K562 (cell line): ENCODE data around the gene PPM1M. TPM values are rescaled to one million over a fixed set of nuclear protein-coding genes. Genes with fewer than 3 reads are reported as not detected.
A peak's percentile ranks its signal among the peaks of the same experiment; 100 is the strongest.

Experiments
- ARID1B ChIP-seq: fragments of 450-650 bp; IDR thresholded peaks from 2 replicates; pipeline ENCODE4 v1.6.1; 2016; ENCODE audit warnings: antibody characterized with exemption, mild to moderate bottlenecking, inconsistent platforms
- CBFA2T3 ChIP-seq: fragments of 450-650 bp; IDR thresholded peaks from 2 replicates; pipeline ENCODE4 v1.6.1; 2017
- CLOCK ChIP-seq: fragments of 250-450 bp; sonication (Bioruptor Pico); IDR thresholded peaks from 2 replicates; pipeline ENCODE4 v1.4.0; 2020; ENCODE audit warnings: mild to moderate bottlenecking, moderate library complexity, borderline replicate concordance
- CREM ChIP-seq: IDR thresholded peaks from 2 replicates; pipeline ENCODE4 v1.6.1; 2014; ENCODE audit warnings: antibody characterized with exemption, low read depth
- CUX1 ChIP-seq: fragments of 200-800 bp; sonication (Bioruptor generic); IDR thresholded peaks from 2 replicates; pipeline ENCODE4 v1.6.1; 2016; ENCODE audit warnings: missing genetic modification characterization, missing compliant biosample characterization
- EP400 ChIP-seq: fragments of 450-650 bp; IDR thresholded peaks from 2 replicates; pipeline ENCODE4 v1.6.1; 2017; ENCODE audit warnings: antibody characterized with exemption, mild to moderate bottlenecking, moderate library complexity
- HDAC1 ChIP-seq, 2 experiments: fragments of 450-650 bp; IDR thresholded peaks; 2 replicates each; pipeline ENCODE4 v1.6.1; 2016 to 2017; ENCODE audit warnings: inconsistent platforms in 1 of 2, mild to moderate bottlenecking in 1 of 2, moderate library complexity in 1 of 2
- HMGXB4 ChIP-seq: sonication (generic); formaldehyde crosslinking; IDR thresholded peaks from 2 replicates; pipeline ENCODE4 v1.8.1; 2023; ENCODE audit warnings: mild to moderate bottlenecking, missing genetic modification reagents
- OTX1 ChIP-seq: fragments of 450-650 bp; formaldehyde crosslinking; IDR thresholded peaks from 2 replicates; pipeline ENCODE4 v1.4.0; 2022; ENCODE audit warnings: mild to moderate bottlenecking
- RBM22 ChIP-seq: fragments of 200-400 bp; formaldehyde crosslinking; IDR thresholded peaks from 2 replicates; pipeline ENCODE4 v1.6.1; 2018; ENCODE audit warnings: low read length, low read depth; ENCODE audit not compliant: poor library complexity, severe bottlenecking
- ZNF23 ChIP-seq: fragments of 250-450 bp; sonication (Bioruptor Pico); IDR thresholded peaks from 2 replicates; pipeline ENCODE4 v1.4.0; 2020; ENCODE audit warnings: mild to moderate bottlenecking
- polyA plus RNA-seq, 8 experiments: library from polyadenylated mRNA; depleted of rRNA in 4 of 8; stranded (reverse) in 5 of 8; unstranded in 3 of 8; fragments of >200 nt; fragmentation: Nextera tagmentation in 2 of 8; fragmentation: Illumina TruSeq in 1 of 8; extraction: Ambion mirVana in 2 of 8; extraction: Trizol in 1 of 8; gene quantifications; 2 replicates each; pipeline versions ENCODE4 v1.2.1 to v1.2.3, GENCODE V29; 2011 to 2014; ENCODE audit warnings: inconsistent platforms in 1 of 8, missing spikeins in 1 of 8
- total RNA-seq, 7 experiments: library from RNA; depleted of rRNA in 6 of 7; stranded (reverse); fragments of >200 nt in 6 of 7; fragmentation: Illumina TruSeq in 2 of 7; extraction: Trizol in 2 of 7; gene quantifications; 2 replicates each; pipeline versions ENCODE4 v1.2.1 to v1.2.3, GENCODE V29; 2011 to 2021; ENCODE audit warnings: low replicate concordance in 1 of 7
- TF ChIP-seq, protein P1 (sequence below): fragments of 450-650 bp; IDR thresholded peaks from 2 replicates; pipeline ENCODE4 v1.6.1; 2016; ENCODE audit warnings: missing biosample characterization, missing genetic modification characterization

Gene PPM1M
- total and polyA plus RNA-seq, 9 of the 15 experiments (the other 6 are each of a cell fraction or from before 2014, with no cell fraction given) = 1.4 to 9.2 (median 4.4) TPM

GRCh38 chr3:52278510-52279069, 33.0 kb downstream of the PPM1M start, which contains the start of gene WDR82 (continued):
- TF ChIP-seq CUX1 (CRISPR knock-in tag) (no peak), HDAC1 (IDR thresholded peaks at IDR 0.05) (peak in 1 of 2 experiments; percentile 30; a peak in 1 of 4 replicates), OTX1 (no peak), ARID1B (peak; percentile 17; the same call in 1 of the 2 replicates), ZNF23 (CRISPR knock-in tag) (no peak), EP400 (peak; percentile 58), CREM (peak; percentile 93), CLOCK (CRISPR knock-in tag) (no peak), CBFA2T3 (0 out of 2 replicates have a peak, but pooled peaks have one; percentile 3), HMGXB4 (CRISPR knock-in tag) (no peak), RBM22 (peak; percentile 27)
- TF ChIP-seq, protein P1, sequence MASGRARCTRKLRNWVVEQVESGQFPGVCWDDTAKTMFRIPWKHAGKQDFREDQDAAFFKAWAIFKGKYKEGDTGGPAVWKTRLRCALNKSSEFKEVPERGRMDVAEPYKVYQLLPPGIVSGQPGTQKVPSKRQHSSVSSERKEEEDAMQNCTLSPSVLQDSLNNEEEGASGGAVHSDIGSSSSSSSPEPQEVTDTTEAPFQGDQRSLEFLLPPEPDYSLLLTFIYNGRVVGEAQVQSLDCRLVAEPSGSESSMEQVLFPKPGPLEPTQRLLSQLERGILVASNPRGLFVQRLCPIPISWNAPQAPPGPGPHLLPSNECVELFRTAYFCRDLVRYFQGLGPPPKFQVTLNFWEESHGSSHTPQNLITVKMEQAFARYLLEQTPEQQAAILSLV (tag) = no peak
